GM12875 (cell line): ENCODE measurements around the gene FAR2.

ENCODE experiments used
- H3K4me3 ChIP-seq: one replicate; pipeline ENCODE4 v1.5.1; 2011; ENCODE audit warnings: low read depth, low read length, control low read depth
- CTCF ChIP-seq: IDR thresholded peaks from 2 replicates; pipeline ENCODE4 v1.5.1; 2011; ENCODE audit warnings: low read depth, mild to moderate bottlenecking, control low read depth, inconsistent platforms, low read length, moderate library complexity, borderline replicate concordance; ENCODE audit not compliant: insufficient read depth

The FAR2 gene

GRCh38 chr12:29187756-29188155 lies 38.7 kb downstream of the FAR2 start:
- no peak for TF ChIP-seq CTCF
- no peak overlapping the region for H3K4me3 ChIP-seq

DNA sequence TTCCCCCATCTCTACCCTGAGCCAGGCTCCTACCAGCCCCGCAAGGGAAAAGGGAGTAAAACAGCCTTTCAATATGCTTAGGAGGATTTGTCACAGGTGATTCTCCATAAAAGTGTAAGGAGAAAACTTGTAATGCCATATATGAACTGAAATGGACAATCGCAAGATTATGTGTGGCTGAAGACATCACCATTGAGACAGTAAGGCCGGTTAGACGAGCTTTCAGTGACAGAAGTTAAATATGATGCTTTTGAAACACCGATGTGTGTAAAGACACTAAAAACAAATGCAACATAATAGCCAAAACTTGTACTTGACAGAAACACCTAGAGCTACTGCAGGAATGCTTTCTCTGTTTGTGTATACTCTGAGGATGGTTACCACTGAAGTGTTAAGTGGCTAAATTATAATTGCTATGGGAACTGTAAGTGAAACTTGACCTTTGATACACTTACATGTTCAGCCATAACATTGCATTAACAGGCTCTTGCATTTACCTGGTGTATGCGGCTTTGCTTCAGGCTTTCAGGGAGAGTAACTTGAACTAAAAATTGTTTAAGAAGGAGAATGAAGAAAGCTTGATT lies 42.3 kb downstream of the FAR2 start:
- no peak overlapping the region for H3K4me3 ChIP-seq
- no peak for TF ChIP-seq CTCF

- H3K4me3 ChIP-seq = no peak overlapping the region
- no peak for TF ChIP-seq CTCF
Observed at GRCh38 chr12:29198901-29199300, 49.8 kb downstream of the FAR2 start.

DNA sequence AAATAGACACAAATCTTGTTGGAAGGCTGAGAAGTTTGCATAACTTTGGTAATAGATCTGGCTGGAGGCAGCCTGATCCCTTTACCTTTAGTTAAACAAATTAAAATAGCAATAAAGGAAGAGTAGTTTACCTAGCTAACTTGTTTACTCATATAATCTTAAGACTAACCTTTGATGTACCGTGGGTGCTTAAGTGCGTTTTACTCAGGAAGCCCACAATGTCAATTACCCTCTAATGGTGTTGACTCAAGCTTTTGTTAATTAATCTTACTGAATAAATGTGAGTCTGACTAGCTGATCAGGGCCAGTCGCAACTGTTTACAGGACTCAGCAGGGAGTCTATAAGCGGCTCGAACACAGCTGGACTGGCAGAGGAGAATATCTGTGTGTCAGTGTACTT lies 51.5 kb downstream of the FAR2 start:
- H3K4me3 ChIP-seq = no peak overlapping the region
- TF ChIP-seq CTCF = no peak

DNA sequence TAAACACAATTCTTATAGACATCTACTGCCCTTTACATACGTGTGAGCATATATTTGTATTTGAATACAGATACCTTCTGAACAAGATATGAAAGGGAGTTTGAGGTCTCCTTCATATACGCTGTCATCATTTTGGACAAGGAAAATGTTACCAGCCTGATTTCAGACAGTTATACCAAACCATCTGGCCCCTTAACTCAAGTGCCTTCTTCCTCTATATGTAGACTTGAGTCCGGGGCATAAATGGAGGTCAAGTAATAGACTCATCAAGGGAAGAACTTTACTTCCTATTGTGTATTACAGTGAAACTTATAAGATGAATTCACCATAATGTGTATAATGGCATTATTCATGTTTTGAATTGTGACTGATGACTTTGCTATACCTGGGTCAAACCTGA lies 52.2 kb downstream of the FAR2 start:
- no peak for TF ChIP-seq CTCF
- H3K4me3 ChIP-seq = no peak overlapping the region

GRCh38 chr12:29201746-29202145 lies 52.7 kb downstream of the FAR2 start:
- TF ChIP-seq CTCF = no peak
- no peak overlapping the region for H3K4me3 ChIP-seq

DNA sequence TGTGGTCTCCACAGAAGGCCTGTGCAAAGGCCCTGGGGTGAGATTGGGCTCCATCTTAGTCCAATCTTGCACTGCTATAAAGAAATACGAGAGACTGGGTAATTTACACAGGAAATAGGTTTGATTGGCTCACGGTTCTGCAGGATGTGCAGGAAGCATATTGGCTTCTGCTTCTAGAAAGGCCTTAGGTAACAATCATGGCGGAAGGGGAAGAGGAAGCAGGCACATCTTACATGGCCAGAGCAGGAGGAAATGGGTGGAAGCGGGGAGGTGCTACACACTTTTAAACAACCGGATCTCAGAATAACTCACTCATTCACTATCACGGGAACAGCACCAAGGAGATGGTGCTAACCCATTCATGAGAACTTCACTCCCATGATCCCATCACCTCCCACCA lies 55.4 kb downstream of the FAR2 start:
- no peak overlapping the region for H3K4me3 ChIP-seq
- no peak for TF ChIP-seq CTCF
